ENCODE measurements around the gene IFIT3. TPM values are rescaled to one million over a fixed set of nuclear protein-coding genes. Genes with fewer than 3 reads are reported as not detected.
"Not testable (repeated sequence)": the region's sequence is repeated elsewhere in the genome, so short reads cannot be mapped to it uniquely, and the experiment has no call there.

IFIT3 gene
- total RNA-seq, 2 experiments from 2014 or later, result 54.2 to 151 TPM

GRCh38 chr10:89331487-89332122, 3.8 kb downstream of the IFIT3 start:
- Mint-ChIP-seq H3K36me3 (peaks cover 83% of the 10 kb centered on the region), H3K4me1 (peaks cover 75% of the 10 kb centered on the region), H3K27ac (peak overlapping the region; percentile 95), H3K4me3 (peak overlapping the region; percentile 88)
- CTCF ChIA-PET, result interaction anchor here (1.2 to 1.4 kb wide), 4 partner anchors 30 to 87 kb away, joined by 3 to 5 read pairs (median 4); partner anchors contain the start of gene IFIT2
- H3K27me3 Mint-ChIP-seq; ATAC-seq; DNase-seq; H3K9me3 Mint-ChIP-seq (ENCODE audit: low read depth): not testable (repeated sequence)

GRCh38 chr10:89332123-89332633, 4.4 kb downstream of the IFIT3 start:
- Mint-ChIP-seq H3K36me3 (peaks cover 85% of the 10 kb centered on the region), H3K9me3 (ENCODE audit: low read depth) (no peaks in the 10 kb centered on the region), H3K27ac (peak overlapping the region; percentile 94), H3K27me3 (peaks cover 8% of the 10 kb centered on the region), H3K4me3 (peak overlapping the region; percentile 88), H3K4me1 (peaks cover 75% of the 10 kb centered on the region)
- CTCF ChIA-PET, result interaction anchor here (0.7 to 1.2 kb wide), 4 partner anchors 37 to 86 kb away, joined by 3 to 5 read pairs (median 4); no protein-coding TSS in a partner anchor
- ATAC-seq, result peak; percentile 63
- peak; percentile 58 for DNase-seq

- Mint-ChIP-seq H3K36me3 (peaks cover 90% of the 10 kb centered on the region), H3K4me1 (peaks cover 80% of the 10 kb centered on the region), H3K27ac (no peak overlapping the region), H3K9me3 (ENCODE audit: low read depth) (no peaks in the 10 kb centered on the region), H3K4me3 (peak overlapping the region; percentile 24), H3K27me3 (peaks cover 8% of the 10 kb centered on the region)
- no peak for DNase-seq
- CTCF ChIA-PET, result interaction anchor here (1.0 kb wide), 1 partner anchor 306 kb away, joined by 4 read pairs; no protein-coding TSS in a partner anchor
- no peak for ATAC-seq
Measured at GRCh38 chr10:89335226-89335625, 7.4 kb downstream of the IFIT3 start.

- Mint-ChIP-seq H3K9me3 (ENCODE audit: low read depth) (no peaks in the 10 kb centered on the region), H3K27me3 (peaks cover 8% of the 10 kb centered on the region), H3K4me1 (peaks cover 71% of the 10 kb centered on the region), H3K36me3 (peaks cover 90% of the 10 kb centered on the region), H3K4me3 (no peak overlapping the region), H3K27ac (no peak overlapping the region)
- DNase-seq, result no peak
- CTCF ChIA-PET, result no interaction called here
- ATAC-seq, result no peak
Measured at GRCh38 chr10:89336241-89336640, 8.4 kb downstream of the IFIT3 start.

- Mint-ChIP-seq H3K9me3 (ENCODE audit: low read depth) (no peaks in the 10 kb centered on the region), H3K4me3 (no peak overlapping the region)
- CTCF ChIA-PET, result no interaction called here
Measured at GRCh38 chr10:89337484-89337883, 9.7 kb downstream of the IFIT3 start.

GRCh38 chr10:89338713-89339112, 10.9 kb downstream of the IFIT3 start:
- no peaks in the 10 kb centered on the region for H3K9me3 Mint-ChIP-seq (ENCODE audit: low read depth)
- DNase-seq (no peak), ATAC-seq (no peak)
- CTCF ChIA-PET, result no interaction called here
- peaks cover 83% of the 10 kb centered on the region for H3K36me3 Mint-ChIP-seq
- H3K4me1 Mint-ChIP-seq, result peaks cover 50% of the 10 kb centered on the region
- peaks cover 8% of the 10 kb centered on the region for H3K27me3 Mint-ChIP-seq
- no peak overlapping the region for H3K27ac Mint-ChIP-seq
- H3K4me3 Mint-ChIP-seq, result no peak overlapping the region

More at GRCh38 chr10:89337484-89337883, 9.7 kb downstream of the IFIT3 start:
- ATAC-seq (peak; percentile 54), DNase-seq (peak; percentile 66)
- Mint-ChIP-seq H3K4me1 (peaks cover 61% of the 10 kb centered on the region), H3K27me3 (peaks cover 8% of the 10 kb centered on the region), H3K36me3 (peaks cover 88% of the 10 kb centered on the region), H3K27ac (peak overlapping the region; percentile 56)

- peaks cover 8% of the 10 kb centered on the region for H3K27me3 Mint-ChIP-seq
Measured at GRCh38 chr10:89339875-89340274, 12.1 kb downstream of the IFIT3 start.

GRCh38 chr10:89341649-89342048, 13.9 kb downstream of the IFIT3 start:
- DNase-seq (no peak), ATAC-seq (no peak)
- Mint-ChIP-seq H3K27me3 (no peaks in the 10 kb centered on the region), H3K4me1 (peaks cover 24% of the 10 kb centered on the region), H3K27ac (no peak overlapping the region), H3K36me3 (peaks cover 58% of the 10 kb centered on the region), H3K9me3 (ENCODE audit: low read depth) (no peaks in the 10 kb centered on the region), H3K4me3 (no peak overlapping the region)
- CTCF ChIA-PET, result interaction anchor here (1.5 kb wide), 1 partner anchor 80 kb away, joined by 4 read pairs; no protein-coding TSS in a partner anchor

More at GRCh38 chr10:89339875-89340274, 12.1 kb downstream of the IFIT3 start:
- H3K36me3 Mint-ChIP-seq, result peaks cover 75% of the 10 kb centered on the region
- DNase-seq (no peak), ATAC-seq (no peak)
- no peaks in the 10 kb centered on the region for H3K9me3 Mint-ChIP-seq (ENCODE audit: low read depth)
- CTCF ChIA-PET, result no interaction called here
- H3K27ac Mint-ChIP-seq, result no peak overlapping the region
- peaks cover 41% of the 10 kb centered on the region for H3K4me1 Mint-ChIP-seq
- no peak overlapping the region for H3K4me3 Mint-ChIP-seq

GRCh38 chr10:89342206-89342958, 14.6 kb downstream of the IFIT3 start:
- peaks cover 17% of the 10 kb centered on the region for H3K4me1 Mint-ChIP-seq
- H3K4me3 Mint-ChIP-seq, result no peak overlapping the region
- H3K9me3 Mint-ChIP-seq (ENCODE audit: low read depth), result no peaks in the 10 kb centered on the region
- CTCF ChIA-PET, result interaction anchor here (1.0 to 1.5 kb wide), 2 partner anchors 77 to 81 kb away, joined by 3 to 4 read pairs; no protein-coding TSS in a partner anchor
- no peak overlapping the region for H3K27ac Mint-ChIP-seq
- ATAC-seq, result no peak
- H3K27me3 Mint-ChIP-seq, result no peaks in the 10 kb centered on the region
- peaks cover 52% of the 10 kb centered on the region for H3K36me3 Mint-ChIP-seq
- DNase-seq, result no peak

- Mint-ChIP-seq H3K4me1 (peaks cover 12% of the 10 kb centered on the region), H3K9me3 (ENCODE audit: low read depth) (no peaks in the 10 kb centered on the region), H3K27me3 (peaks cover 2% of the 10 kb centered on the region), H3K36me3 (peaks cover 44% of the 10 kb centered on the region), H3K4me3 (no peak overlapping the region), H3K27ac (no peak overlapping the region)
- no peak for DNase-seq
- ATAC-seq, result peak; percentile 20
- CTCF ChIA-PET, result interaction anchor here (1.0 to 1.5 kb wide), 3 partner anchors 49 to 81 kb away, joined by 3 to 4 read pairs (median 3); partner anchors contain the start of gene IFIT1
Measured at GRCh38 chr10:89343089-89343767, 15.4 kb downstream of the IFIT3 start.

- no peak for DNase-seq
- peaks cover 5% of the 10 kb centered on the region for H3K4me1 Mint-ChIP-seq
- peaks cover 34% of the 10 kb centered on the region for H3K36me3 Mint-ChIP-seq
- H3K27me3 Mint-ChIP-seq, result peaks cover 9% of the 10 kb centered on the region
- H3K27ac Mint-ChIP-seq, result no peak overlapping the region
- no peak for ATAC-seq
- no peaks in the 10 kb centered on the region for H3K9me3 Mint-ChIP-seq (ENCODE audit: low read depth)
- CTCF ChIA-PET, result interaction anchor here (1.2 kb wide), 1 partner anchor 48 kb away, joined by 3 read pairs; the partner anchor contains the start of gene IFIT1
- no peak overlapping the region for H3K4me3 Mint-ChIP-seq
Measured at GRCh38 chr10:89344156-89344555, 16.4 kb downstream of the IFIT3 start.

GRCh38 chr10:89345367-89346000, 17.7 kb downstream of the IFIT3 start:
- H3K36me3 Mint-ChIP-seq, result peaks cover 22% of the 10 kb centered on the region
- peaks cover 18% of the 10 kb centered on the region for H3K27me3 Mint-ChIP-seq

More at GRCh38 chr10:89345367-89346000, 17.7 kb downstream of the IFIT3 start:
- Mint-ChIP-seq H3K9me3 (ENCODE audit: low read depth) (no peaks in the 10 kb centered on the region), H3K27ac (no peak overlapping the region), H3K4me1 (peaks cover 9% of the 10 kb centered on the region), H3K4me3 (no peak overlapping the region)
- ATAC-seq (no peak), DNase-seq (no peak)
- CTCF ChIA-PET, result no interaction called here

Data from activated CD8-positive, alpha-beta memory T cell treated with anti-CD3 and anti-CD28 coated beads, Interleukin-2, amount 10 ng/mL, durations not matched to agents 7 days and 5 days (primary cell).